Nucleus accumbens (tissue), 56 donors: ENCODE results near the gene HAUS6.
"Not testable (repeated sequence)": the region's sequence is repeated elsewhere in the genome, so short reads cannot be mapped to it uniquely, and the experiment has no call there.

Experiments
- DNase-seq, 56 donors: peaks; one replicate each; lab custom pipeline; 2025; lab: John Stamatoyannopoulos, UW

Gene HAUS6

DNA sequence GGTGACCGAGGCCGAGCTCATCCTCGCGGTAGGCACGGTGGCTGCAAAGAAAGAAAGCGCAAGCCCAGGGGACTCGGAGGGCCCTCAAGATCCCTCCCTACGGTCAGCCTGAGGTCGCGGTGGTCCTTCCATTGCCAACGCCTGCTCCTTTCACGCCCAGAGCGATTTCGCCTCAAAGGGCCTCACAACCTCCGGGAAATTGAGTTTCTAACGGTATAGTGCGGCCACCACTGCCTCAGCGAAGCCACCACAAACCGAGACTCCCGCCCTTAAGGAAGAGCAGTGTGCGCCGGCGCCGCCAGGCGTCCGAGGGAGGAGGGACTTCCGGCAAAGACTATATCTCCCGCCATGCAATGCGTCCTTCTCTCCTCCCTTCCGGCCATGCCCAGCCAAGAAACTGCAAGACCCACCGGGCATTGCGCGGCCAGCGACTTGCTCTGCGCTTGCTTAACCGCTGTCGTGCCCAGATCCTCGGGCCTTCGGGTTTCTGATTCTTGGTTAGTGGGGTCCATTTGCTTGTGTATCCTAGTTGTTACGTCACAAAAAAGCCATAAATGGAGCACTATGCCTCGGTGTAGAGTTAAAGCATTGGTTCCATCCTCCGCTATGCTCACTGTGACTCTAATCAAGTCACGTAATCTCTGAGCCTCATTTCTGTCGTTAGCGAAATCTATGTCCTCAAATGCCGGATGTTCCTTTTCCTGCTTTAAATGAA lies at the start of gene HAUS6:
Gene HAUS6 (minus strand): TSS at position 274 of the 715 bp plus-strand sequence. CDS start 253 bp downstream, at position 21.
- DNase-seq = peak; percentile 72 to 98 (median 94)

DNA sequence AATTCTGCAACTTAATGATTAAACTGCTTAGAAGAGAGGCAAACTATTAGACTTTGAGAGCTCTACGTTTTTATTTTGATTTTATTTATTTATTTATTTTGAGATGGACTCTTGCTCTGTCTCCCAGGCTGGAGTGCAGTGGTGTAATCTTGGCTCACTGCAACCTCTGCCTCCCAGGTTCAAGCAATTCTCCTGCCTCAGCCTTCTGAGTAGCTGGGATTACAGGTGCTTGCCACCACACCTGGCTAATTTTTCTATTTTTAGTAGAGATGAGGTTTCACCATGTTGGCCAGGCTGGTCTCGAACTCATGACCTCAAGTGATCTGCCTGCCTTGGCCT lies 49.4 kb upstream of the HAUS6 start:
- DNase-seq = not testable (repeated sequence)

GRCh38 chr9:19151425-19152159 lies 48.9 kb upstream of the HAUS6 start:
- DNase-seq = no peak

DNA sequence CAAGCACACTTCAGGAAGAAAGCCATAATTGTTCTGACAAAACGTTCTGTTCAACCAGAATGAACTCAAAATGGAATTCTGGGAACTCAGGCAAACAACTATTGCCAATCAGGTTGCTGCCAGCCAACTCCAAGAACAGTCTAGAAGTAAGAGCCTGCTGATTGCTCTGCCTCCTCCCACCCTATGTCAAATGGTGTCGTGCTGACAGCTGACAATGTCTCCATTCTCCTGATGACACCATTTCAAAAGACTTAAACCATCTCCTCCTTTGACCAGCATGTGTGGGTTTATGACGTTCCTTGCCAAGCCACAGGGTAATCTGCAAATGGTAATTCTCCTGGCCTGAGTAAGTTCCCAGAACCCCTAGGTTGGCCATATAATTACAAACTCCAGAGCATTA lies 46.5 kb upstream of the HAUS6 start:
- DNase-seq = peak in 2 of 56 donors; percentile 7 to 9

- DNase-seq = no peak
Observed at GRCh38 chr9:19148187-19148586, 45.5 kb upstream of the HAUS6 start.

DNA sequence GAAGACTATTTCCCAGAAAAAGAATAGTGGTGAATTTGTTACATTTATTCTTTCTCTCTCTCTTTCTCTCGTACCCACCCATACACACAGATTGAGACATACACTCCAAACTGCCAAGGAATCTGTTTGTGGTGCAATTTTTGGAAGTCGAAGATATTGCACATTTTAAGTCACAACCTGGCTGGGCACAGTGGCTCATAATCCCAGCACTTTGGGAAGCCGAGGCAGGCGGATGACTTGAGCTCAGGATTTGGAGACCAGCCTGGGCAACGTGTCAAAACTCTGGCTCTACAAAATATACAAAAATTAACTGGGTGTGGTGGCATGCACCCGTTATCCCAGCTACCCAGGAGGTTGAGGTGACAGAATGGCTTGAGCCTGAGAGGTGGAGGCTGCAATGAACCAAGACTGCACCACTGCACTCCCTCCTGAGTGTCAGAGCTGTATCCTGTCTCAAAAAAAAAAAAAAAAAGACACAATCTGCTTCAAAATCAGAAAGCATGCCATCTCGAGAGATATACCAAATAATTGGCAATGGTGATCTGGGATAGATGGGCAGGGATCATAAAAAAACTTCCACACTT lies 43.8 kb upstream of the HAUS6 start:
- DNase-seq = no peak

- no peak for DNase-seq
Observed at GRCh38 chr9:19145881-19146280, 43.2 kb upstream of the HAUS6 start.

DNA sequence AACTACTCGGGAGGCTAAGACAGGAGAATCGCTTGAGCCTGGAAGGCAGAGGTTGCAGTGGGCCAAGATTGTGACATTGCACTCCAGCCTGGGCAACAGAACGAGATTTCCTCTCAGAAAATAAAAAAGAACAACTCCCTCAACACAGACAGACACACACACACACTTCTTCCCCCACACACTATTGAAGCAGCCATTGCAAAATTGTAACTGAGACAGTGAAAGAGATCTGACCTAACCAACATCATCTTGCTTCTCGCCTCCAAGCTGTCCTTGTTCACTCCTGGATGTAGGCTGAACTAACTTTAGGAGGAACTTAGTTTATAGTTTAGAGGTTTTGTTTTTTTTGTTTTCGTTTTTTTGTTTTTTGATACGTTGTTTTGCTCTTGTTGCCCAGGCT lies 37.6 kb upstream of the HAUS6 start:
- no peak for DNase-seq

DNA sequence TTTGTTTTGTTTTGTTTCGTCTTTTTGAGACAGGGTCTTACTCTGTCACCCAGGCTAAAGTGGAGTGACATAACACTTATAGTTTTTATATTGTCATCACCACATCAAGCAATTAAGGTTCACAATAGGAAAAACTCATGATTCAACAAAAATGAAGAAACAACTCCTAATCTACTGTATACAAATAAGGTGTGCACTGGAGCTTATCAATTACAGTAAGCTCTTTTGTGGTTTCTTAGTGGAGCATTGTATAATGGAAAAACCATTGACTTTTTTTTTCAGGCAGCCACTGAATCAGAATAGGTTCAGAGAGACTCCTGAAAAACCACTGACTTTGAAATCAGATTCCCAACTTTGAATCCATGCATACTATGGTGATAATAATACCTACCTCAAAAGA lies 35.4 kb upstream of the HAUS6 start:
- no peak for DNase-seq

DNA sequence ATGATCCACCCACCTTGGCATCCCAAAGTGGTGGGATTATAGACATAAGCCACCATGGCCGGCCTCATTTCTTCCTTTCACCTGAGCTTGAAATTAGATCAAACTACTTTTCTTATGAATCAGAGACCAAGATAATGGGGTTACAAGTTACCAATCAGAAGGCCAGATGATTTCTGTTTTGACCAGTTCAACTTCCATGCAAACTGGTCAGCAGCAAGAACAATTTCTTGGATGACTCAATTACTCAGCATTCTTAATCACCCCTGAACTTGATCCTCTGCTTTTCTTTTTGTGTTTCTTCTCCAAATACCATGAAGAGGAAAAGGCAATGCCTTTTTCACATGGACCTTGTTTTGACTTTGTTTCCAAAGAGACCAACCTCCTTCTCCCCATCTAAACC lies 34.6 kb upstream of the HAUS6 start:
- no peak for DNase-seq

DNA sequence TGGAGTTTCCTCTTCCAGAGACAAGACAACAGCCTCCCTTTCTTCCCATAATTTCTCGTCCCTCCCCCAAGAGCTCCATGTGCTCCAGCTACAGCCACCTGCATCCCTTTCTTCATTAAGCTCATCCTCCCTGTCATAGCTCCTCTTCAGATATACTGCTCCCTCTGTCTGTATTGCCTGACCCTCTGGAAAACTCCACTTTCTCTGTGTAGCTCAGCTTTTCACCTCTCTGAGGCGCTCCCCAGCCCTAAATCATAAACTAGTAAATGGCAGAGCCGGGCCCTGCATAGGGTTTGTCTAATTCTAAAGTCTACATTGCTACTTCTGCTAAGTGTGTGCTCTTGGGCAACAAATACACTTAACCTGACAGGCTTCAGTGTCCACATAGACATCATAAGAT lies 33.4 kb upstream of the HAUS6 start:
- DNase-seq = no peak

DNA sequence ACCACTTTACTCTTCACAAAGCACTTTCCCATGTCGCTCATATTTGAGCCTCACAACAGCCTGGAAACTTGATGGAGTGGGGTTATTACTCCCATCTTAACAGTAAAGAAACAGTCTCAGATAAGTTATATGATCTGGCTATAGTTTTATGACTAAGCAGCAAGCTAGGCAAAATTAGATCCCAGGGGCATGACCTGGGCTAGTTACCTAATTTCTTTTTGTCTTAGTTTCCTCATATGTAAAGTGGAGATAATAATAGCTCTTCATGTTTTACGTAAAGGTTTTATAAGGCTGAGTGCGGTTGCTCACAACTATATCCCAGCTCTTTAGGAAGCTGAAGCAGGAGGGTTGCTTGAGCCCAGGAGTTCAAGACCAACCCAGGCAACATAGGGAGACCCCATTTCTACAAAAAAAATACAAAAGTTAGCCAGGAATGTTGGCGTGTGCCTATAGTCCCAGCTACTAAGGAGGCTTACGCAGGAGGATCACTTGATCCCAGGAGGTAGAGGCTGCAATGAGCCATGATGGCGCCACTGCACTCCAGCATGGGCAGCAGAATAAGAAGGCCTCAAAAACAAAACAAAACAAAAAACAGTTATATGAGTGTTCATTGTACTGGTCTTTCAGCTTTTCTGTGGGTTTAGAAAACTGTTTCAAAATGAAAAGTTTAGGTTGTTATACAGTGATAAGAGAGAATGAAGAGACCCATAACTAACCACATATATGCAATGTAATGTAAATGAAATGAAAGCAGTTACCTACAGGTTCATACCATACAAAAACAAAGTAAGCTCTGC lies 31.0 kb upstream of the HAUS6 start:
- DNase-seq = no peak

GRCh38 chr9:19130436-19130835 lies 27.7 kb upstream of the HAUS6 start:
- no peak for DNase-seq

GRCh38 chr9:19127871-19128500 lies 25.3 kb upstream of the HAUS6 start:
- DNase-seq = peak in 6 of 56 donors; percentile 3 to 37 (median 13)

GRCh38 chr9:19124430-19124793 lies 21.7 kb upstream of the HAUS6 start:
- no peak for DNase-seq

DNA sequence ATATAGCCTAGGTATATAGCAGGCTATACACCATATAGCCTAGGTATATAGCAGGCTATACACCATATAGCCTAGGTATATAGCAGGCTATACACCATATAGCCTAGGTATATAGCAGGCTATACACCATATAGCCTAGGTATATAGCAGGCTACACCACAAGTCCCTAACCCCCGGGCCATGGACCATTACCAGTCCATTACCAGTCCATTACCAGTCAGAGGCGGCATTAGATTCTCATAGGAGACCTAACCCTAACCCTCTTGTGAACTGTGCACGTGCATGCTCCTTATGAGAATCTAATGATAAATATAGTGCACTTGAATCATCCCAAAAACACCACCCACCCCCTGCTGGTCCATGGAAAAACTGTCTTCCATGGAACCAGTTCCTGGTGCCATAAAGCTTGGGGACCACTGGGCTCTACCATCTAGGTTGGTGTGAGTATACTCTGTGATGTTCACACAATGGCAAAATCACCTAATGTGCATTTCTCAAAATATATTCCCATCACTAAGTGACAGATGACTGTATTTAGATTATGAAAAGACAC lies 19.9 kb upstream of the HAUS6 start:
- DNase-seq = no peak

GRCh38 chr9:19120877-19121276 lies 18.2 kb upstream of the HAUS6 start:
- DNase-seq = no peak

- DNase-seq = no peak
Observed at GRCh38 chr9:19119801-19120440, 17.2 kb upstream of the HAUS6 start.

DNA sequence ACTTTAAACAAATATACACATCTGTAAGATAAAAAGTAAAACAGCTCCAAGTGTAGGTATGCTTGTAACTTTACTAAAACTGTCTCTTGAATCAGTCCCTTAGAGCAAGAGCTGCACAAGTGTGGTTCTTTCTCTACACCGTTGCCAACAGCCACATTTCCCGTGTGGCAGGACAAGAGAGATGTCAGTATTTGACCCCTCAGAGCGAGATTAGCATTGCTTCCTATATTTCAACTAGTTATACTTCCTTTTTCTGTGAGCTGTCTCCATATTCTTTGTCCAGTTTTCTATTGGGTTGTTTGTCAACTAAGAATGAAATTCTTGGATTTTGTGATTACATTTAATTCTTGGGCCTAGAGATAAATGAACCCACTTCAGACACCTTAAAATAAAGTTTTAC lies 16.5 kb upstream of the HAUS6 start:
- no peak for DNase-seq
